ENCODE results near the gene PPFIA3.

Gene PPFIA3

DNA sequence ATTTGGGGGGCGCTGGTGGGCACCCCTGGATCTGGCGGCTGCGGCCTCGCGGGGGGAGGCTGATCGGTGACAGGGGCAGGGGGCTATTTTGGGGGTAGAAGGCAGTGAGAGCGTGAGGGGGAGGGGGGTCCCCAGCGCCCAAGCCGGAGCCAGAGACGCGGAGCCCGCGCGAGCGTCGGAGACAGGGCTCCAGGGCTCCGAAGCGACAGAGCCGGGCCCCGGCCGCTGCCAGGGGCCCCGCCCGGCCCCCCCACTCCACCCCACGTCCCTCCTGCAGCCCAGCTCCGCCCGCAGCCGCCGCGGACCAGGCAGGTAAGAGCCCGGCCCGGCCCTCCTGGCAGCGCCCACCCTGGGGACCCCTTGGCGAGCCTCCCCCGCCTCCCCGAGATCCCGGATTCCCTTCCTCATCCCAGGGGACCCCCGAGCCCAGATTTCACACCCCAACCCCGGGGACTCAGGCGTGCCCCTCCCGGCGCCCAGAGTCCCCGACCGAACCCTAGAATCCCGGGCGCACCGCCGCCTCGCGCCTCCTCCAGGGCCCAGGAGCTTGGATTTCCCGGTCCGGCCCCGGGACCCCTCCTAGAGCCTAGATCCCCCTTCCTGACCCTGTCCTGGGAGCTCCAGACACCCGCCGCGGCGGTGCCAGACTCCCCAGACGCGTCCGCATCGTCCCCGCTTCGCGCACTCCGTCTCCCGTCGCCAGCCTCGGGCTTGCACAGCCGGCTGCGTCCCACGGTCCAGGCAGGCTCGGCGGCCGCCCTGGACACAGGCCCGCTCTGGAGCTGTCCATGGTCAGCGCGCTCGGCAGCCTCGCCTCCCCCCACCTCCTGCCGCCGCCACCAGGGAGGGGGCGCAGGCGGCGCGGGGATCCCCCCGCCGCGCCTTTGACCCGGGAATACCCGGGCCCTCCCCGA is at the start of gene PPFIA3:
Gene PPFIA3 (plus strand): TSS at position 134 of the 914 bp plus-strand sequence. CDS start 8,330 bp downstream, outside the sequence.
- peak in 32 of 56 donors; percentile 8 to 60 (median 32) for DNase-seq

DNA sequence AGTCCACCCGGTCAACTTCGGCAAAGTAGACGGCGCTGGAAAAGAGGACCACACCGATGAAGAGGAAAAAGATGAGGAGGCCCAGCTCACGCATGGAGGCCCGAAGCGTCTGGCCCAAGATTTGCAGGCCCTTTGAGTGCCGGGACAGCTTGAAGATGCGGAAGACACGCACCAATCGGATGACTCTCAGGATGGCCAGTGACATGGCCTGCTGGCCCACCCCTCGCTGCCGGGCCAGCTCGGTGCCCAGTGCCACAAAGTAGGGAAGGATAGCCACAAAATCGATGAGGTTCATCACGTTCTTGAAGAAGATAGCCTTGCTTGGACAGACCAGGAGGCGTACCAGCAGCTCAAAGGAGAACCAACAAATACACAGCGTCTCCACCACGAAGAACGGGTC is 48.9 kb upstream of the PPFIA3 start:
- DNase-seq: no peak

DNA sequence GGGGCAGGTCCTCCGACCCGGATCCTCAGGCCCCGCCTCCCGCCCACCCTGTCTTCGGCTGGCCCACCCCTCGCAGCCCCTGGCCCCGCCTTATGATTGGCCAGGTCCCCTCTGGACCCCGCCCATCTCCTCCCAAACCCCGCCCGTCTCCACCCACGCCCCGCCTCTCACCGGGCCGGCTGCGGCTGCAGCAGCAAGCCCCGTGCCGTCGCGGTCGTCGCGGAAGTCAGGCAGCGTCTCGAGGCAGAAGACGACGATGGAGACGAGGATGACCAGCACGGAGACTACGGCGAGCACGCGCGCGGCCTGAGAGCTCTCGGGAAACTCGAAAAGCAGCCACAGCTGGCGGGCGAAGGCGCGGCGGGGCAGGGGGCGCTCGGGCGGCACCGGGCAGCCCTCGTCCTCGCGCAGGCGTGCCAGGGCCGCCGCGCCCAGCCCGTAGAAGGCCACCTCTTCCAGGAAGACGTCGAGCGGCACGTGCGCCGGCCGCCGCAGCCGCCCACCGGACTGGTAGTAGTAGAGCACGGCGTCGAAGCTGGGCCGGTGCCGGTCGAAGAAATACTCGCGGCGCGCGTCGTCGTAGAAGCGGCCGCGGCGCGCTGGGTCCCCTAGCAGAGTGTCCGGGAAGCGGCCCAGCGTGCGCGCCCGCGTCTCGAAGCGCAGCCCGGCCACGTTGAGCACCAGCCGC is 47.3 kb upstream of the PPFIA3 start:
- DNase-seq: no peak

DNA sequence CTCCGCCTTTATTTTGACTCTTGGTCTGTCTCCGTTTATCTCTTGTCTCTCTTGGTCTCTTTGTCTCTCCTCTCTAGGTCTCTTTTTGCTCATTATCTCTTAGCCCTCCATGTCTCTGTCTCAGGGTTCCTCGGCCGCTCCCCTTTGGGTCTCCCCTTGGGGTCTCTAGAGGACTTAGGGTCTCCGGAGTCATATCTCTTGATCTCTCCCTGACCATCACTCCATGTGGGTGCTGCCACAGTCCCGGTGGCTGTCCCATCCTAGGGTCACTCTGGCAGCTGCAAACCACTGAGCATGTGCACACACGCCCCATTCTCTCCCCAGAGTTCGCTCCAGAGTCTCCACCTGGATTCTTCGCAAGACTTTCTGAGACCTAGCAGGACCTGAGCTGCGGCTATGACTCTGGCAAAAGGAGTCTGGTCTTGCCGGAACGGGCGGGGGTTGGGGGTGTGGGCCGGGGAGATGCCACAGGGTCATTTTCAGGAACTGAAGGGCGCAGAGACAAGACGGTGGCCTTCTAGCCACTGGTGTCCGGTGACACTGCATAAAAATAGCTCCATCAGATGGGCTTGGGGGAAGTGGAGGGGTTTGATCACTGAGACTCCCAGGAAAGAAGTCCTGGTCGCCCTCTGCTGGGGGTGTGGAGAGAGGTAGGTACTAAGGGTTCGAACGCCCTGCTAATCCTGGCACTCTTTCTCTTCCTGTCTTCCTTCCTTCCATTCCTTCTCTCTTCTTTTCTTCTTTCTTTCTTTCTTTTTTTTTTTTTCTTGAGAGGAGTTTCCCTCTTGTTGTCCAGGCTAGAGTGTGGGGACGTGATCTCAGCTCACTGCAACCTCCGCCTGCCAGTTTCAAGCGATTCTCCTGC is 45.6 kb upstream of the PPFIA3 start:
- no peak for DNase-seq

DNA sequence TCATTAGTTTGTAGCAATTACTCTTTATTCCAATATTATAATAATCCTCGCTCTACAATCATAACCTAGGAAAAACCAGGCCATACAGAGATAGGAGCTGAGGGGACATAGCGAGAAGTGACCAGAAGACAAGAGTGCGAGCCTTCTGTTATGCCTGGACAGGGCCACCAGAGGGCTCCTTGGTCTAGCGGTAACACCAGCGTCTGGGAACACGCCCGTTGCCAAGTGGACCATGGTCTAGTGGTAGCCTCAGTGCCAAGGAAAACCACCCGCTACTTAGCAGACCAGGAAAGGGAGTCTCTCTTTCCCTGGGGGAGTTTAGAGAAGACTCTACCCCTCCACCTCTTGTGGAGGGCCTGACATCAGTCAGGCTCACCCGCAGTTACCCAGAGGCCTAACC is 44.5 kb upstream of the PPFIA3 start:
- peak in 33 of 56 donors; percentile 2 to 73 (median 32) for DNase-seq

DNA sequence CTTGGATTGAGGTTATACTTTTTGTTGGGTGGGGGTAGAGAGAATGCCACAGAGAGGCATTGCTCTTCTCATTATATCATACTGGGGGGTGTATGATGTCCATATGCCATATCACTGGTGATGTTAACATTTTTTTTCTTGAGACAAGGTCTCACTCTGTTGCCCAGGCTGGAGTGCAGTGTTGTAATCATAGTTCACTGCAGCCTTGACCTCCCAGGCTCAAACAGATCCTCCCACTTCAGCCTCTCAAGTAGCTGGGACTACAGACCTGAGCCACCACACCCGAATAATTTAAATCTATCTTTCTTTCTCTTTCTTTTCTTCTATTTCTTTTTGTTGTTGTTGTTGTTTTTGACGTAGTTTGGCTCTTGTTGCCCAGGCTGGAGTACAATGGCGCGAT is 39.0 kb upstream of the PPFIA3 start:
- no peak for DNase-seq

DNA sequence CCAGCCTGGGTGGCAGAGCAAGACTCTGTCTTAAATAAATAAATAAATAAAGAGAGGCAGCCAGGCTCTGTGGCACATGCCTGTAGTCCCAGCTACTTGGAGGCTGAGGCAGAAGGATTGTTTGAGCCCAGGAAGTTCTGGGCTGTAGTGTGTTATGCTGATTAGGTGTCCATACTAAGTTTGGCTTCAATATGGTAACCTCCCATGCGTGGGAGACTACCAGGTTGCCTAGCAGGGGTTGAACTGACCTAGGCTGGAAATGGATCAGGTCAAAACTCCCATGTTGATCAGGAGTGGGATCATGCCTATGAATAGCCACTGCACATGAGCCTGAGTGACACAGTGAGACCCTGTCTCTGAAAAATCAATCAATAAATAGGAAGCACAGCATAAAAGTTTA is 38.1 kb upstream of the PPFIA3 start:
- no peak for DNase-seq

DNA sequence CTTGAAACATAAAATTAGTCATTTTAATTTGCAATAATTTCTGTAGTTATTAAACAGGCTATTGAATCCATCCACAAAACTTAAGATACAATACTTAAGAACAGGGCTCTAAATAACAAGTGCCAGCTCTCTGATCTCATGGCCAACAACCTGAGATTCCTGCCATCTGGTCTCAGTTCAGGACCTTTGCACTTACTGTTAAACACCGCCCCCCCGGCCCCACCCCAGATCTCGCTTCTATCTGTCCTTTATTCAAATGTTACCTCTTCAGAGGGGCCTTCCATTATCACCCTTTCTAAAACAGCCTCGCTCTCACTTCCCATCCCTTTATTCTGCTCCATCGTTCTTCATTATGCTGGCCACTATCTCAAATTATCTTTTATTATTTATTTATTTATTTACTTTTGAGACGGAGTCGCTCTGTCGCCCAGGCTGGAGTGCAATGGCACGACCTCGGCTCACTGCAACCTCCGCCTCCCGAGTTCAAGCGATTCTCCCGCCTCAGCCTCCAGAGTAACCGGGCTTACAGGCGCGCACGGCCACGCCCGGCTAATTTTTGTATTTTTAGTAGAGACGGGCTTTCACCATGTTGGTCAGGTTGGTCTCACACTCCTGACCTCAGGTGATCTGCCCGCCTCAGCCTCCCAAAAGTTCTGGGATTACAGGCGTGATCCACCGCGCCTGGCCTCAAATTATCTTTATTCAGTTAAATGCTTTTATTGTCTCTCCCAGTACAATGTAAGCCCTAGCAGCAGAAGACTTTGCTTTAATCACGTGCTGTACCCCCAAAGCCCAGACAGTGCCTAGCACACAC is 34.9 kb upstream of the PPFIA3 start:
- DNase-seq: peak in 1 of 56 donors; percentile 53

DNA sequence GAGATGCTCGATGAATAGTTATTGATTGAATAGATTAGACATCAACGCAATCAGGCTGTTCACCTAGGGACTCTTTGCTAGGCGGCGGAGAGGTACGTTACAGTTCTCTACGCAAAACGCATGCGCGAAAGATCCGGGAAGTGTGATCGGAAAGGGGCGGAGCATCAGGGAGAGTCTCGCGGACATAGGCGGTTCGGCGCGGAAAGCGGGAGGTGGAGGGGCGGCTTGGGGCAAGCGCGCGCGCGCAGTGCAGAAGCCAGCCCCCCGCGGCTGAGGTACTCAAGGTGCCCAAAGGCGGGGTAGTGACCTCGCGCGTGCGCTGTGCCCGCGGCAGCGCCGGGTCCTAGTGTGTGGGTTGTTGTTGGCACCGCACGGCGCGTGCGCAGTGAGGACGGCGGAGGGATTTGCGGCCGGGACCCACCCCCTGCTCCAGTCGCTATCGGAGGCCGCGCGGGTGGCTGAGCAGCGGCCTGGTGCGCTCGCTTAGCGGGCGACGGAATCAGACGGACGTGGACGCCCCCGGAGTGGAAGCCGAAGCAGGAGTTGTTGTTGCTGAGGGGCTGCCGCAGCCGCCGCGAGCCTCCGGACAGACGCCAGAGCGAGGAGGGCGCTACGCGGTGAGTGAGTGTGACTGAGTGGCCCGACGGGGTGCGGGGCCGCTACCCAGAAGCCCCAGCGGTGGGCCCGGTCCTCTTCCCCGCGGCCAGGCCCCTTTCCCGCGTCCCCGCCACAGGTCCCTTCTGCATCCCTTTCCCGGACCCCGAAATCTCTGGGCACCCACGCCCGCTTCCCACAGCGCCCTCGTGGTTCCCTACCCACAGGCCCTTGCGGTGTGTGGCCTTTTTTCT is 34.1 kb upstream of the PPFIA3 start, which contains the start of gene SNRNP70:
Gene SNRNP70 (plus strand): TSS at position 432 of the 848 bp plus-strand sequence. CDS start 964 bp downstream, outside the sequence.
- peak; percentile 89 to 100 (median 96) for DNase-seq

DNA sequence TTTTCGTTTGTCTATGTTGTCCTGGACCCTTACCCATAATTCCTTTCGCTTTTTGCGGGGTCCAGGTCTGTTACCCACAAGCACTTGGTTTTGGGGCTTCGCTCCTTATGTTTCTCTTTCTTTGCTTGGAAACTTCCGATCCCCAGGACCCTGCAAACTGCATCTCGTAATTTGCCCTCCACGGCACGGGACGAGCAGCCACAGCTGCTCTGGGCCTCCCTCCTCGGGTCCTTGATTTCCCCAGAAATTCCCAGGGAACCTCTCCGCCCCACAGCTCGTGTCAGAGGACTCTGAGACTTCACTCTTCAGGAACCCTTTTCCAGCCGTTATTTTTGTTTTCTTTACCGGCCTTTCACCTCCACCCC is 33.5 kb upstream of the PPFIA3 start:
- peak in 1 of 56 donors; percentile 12 for DNase-seq

DNA sequence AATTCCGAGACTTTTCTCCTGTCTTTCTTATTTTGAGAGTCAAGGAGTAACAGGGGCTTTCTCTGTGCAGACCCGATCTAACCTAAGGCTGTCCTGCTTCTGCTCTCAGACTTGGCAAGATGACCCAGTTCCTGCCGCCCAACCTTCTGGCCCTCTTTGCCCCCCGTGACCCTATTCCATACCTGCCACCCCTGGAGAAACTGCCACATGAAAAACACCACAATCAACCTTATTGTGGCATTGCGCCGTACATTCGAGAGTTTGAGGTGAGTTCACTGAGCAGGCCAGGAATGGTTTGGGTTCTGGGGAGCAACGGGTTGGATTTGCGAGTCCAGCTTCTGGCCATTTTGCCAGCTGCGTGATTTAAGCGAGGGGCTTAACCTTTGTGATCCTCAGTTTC is 33.0 kb upstream of the PPFIA3 start:
- DNase-seq: no peak

DNA sequence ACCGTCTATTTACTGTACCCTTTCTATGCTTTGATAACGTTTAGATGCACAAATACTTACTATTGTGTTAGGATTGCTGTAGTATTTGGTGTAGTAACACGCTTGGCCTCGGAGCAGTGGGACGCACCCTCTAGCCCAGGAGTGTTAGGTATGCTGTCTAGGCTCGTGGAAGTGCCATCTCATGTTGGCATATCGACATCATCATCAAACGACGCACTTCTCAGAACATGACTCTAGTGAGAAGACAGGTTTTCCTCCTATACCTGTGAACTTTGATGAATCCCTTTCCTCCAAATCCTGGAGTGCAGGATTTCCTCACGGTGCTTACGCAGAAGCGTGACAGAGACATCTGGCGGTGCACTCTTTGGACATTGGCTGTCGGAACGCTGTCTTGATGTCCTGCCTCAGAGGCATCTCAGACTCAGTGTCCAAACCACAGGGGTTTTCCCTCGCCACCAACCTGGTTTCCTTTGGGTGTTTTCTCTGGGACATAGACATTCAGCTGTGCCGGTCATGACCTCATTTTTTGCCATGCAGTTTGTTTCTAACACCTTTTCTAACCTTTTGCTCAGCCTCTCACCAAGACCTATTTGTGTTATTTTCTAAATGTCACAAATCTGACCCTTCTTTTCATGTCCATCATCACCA is 27.8 kb upstream of the PPFIA3 start:
- DNase-seq: no peak

DNA sequence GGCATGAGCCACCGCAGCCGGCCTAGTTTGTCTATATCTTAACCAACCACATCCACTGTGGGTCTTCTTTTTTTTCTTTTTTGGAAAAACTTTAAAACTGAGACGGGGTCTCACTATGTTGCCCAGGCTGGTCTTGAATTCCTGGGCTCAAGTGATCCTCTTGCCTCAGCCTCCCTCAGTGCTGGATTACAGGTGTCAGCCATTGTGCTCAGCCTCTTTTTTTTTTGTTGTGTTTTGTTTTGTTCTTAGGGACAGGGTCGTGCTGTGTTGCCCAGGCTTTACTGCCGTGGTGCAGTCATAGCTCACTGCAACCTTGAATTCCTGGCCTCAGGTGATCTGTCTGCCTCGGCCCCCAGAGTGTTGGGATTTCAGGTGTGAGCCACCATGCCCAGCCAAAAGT is 26.7 kb upstream of the PPFIA3 start:
- no peak for DNase-seq

DNA sequence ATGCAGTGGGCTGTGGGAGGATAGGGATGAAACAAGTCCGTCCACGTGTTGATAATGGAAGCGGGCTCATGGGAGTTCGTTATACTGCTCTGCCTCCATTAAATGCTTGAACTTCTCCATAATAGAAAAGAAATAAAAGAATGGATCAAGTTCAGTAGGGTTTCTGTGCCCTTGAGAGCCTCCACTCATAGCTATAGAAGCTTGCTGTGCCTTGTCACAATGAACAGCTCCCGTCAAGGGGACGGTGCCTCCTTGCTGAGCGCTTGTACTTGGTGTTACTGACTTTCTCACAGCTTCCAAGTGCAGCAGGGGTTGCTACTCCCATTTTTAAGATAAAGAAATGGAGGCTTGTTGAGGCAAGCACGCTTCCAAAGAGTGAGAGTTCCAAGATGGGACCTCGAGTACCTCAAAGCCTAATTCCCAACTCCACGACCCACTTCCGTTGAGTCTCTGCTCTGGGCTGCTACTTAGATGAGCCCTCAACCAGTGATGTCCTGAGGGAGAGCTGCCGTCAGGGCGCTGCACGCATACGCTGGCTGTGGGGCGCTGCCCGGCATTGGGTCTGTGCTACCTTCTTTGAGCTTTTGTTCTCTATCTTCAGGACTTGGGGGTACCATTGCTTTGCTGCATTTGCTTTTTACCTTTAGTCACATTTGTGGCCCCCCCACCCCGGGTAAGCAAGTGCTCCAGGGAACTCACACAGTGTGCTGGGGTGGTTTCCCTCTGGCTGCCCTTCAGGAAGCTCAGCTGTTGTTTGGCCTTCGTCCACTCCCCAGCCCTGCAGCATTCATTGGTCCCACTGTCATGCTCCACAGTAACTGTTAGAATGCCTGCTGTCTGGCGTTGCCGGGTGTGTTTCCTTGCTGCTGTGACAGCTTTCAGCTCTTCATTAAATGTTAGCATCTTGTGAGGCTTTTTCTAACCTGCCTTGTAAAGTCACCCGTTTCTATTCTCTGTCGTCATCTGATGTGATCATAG is 24.6 kb upstream of the PPFIA3 start:
- DNase-seq: peak in 39 of 56 donors; percentile 3 to 73 (median 34)

DNA sequence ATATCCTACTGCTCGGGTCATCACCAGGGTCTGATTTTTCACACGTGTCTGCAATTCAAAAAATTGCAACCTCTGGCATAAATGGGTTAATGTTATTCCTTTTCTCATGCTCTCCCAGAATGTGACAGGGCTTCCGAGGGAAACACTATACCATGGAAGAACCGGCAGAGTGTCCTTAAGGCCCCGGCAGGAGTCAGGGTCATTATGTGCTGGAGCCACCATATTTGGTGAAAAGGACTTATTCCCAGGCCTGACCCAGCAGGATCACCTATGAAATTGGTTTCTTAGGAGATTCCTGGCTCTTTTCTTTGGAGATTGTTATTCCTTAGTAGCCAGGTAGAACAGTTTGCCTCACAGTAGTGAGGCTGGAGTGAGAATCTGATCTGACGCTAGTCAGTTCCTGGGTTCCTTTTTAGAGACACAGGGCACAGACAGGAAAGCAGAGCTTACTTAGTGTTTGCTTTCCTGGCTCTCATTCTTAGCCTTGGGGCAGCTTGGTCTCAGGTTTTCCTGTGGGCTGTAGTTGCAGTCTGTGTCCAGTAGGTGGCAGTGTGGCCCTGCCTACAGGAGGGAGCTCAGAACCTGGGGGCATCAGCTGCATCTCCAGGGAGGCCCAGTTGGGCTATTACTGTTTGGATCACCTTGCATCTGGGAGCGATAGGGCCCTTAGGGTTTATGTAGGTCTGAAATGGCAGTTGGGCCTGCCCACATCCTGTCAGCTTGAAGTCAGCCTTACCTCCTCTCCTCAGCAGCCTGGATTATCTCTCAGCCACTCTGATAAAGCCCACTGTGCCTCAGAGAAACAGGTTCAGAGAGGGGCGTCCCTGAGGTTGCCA is 21.7 kb upstream of the PPFIA3 start:
- peak in 43 of 56 donors; percentile 13 to 74 (median 42) for DNase-seq

DNA sequence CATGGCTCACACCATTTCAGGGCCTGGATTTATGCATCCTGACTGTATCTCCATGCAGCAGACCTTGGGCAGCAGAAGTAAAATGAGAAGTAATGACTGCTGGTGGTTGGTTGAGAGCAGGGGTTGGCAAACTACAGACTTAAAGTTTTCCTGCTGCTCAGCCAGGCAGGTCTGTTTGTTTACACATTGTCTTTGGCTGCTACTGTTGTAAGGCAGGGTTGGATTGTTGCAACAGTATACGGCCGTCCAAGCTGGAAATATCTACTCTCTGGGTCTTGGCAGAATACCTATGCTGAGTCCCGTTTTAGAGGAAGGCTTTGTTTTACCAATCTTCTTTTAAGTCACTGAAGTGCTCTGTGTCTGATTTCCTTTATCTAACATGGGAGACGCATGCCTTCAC is 20.5 kb upstream of the PPFIA3 start:
- no peak for DNase-seq

DNA sequence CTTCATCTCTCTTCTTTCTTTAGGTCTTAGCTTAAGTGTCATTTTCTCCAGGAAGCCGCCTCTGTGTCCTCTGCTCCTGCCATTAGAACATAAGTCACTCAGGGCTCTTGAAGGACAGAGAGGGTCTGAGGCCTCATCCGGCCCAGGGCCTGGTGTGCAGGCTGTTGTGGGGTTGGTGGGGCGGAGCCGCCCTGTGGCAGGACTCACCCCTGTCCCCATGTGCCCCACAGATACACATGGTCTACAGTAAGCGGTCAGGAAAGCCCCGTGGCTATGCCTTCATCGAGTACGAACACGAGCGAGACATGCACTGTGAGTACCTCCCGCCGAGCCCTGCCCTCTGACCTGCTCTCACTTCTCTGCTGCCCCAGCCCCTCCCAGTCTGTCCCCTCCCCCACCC is 18.2 kb upstream of the PPFIA3 start:
- DNase-seq: no peak

All from amygdala (tissue), 56 donors.